Stimulated activated CD4-positive, alpha-beta T cell treated with anti-CD3 and anti-CD28 coated beads, Interleukin-1b, Interleukin-23, amount 100 ng/mL, for 4 hours (primary cell): ENCODE data around the gene NUFIP1.
"Not testable (repeated sequence)": the region's sequence is repeated elsewhere in the genome, so short reads cannot be mapped to it uniquely, and the experiment has no call there.

Experiments used
- DNase-seq, 2 donors: peaks; one replicate each; pipeline ENCODE4 v3.0.0-alpha.2; 2020; ENCODE audit warnings: low read depth in 2 of 2

The NUFIP1 gene

DNA sequence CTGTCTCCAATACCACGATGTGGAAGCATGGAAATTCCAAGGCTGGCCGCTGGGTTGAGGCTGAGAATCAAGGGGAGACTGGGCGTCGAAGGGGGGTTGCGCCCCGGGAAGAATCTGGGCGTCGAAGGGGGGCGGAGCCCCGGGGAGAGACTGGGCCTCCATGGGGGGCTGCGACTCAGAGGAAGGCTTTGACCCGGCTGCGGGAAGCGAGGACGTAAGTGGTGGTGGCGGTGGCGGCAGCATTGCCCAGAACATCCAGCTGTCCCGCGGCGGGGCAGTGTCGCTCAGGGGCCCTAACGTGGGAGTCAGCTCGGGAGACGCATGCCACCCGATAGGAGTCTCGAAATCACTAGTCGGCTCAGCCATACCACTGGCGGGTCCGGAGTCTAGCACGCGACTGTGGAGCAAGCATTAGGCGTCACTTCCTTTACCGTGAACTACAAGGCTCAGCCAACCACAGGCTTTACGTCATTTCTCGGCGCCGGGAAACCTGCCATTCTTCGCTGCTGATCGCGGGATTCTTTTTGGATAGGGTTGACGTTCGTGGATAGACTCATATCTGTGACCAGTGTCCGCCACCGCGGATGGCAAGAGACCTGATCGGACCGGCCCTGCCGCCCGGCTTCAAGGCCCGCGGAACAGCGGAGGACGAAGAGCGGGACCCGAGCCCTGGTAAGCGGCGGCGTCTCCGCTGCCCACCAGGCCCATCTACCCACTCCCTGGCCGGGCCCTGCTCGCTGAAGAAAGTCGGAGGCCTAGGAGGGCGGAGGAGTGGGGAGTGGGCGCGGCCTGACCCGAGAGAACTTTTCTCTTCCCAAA, at the start of gene NUFIP1, which contains the start of gene GPALPP1:
TSS of gene NUFIP1 (minus strand) at position 401 of the 819 bp plus-strand sequence. CDS start at position 366, 35 bp downstream.
TSS of gene GPALPP1 (plus strand) at position 468 of the 819 bp plus-strand sequence. CDS start at position 585, 117 bp downstream.
- DNase-seq = peak; percentile 82 to 84

DNA sequence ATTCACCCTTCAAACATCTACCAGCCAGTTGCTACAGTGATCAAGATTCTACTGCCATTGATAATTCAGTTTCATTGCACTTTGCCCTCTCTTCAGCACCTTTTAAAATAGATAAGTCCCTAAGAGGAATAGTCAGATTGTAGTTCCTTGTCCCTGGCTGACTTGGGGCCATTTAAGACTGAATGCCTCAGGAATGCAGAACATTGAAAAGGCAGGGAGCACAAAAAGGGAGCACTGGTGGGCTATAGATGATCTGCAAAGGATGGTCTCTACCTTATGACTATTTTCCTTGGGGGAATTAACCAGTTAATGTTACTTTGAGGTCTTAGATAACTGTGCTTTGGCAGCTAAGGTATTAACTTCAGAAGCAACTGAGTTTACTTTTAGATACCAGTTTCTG, 46.9 kb upstream of the NUFIP1 start:
- DNase-seq = no peak

DNA sequence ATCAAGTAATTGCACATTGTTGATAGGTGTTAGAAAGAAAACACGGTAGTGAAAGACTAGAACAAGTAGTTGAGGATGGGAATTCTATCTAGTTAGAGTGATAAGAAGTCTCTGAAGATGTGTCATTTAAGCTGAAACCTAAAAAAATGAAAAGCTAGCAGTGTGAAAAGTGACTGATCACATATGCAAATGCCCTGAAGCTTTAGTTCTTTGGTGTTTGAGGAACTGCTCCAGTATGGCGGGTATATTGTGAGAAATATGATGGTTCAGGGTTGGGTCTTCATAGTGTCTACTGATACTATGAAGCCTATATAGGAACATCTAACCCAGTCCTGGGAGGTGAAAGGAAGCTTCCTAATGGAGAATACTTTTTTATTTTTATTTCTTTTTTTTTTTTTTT, 45.1 kb upstream of the NUFIP1 start:
- DNase-seq = no peak

DNA sequence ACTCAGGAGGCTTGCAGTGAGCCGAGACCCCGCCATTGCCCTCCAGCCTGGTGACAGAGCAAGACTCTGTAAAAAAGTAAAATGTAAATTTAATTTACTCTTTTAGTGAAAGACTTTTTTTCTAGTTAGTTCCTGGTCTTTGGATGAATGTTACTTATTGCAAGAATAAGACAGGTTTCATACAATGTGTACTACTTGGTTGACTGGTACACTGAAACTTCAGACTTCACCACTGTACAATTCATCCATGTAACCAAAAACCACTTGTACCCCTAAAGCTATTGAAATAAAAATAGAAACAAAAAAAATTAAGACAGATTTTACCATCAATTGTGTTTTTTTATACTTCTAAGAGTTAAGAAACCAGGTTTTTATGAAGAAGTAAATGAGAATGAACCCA, 35.6 kb upstream of the NUFIP1 start:
- no peak for DNase-seq

DNA sequence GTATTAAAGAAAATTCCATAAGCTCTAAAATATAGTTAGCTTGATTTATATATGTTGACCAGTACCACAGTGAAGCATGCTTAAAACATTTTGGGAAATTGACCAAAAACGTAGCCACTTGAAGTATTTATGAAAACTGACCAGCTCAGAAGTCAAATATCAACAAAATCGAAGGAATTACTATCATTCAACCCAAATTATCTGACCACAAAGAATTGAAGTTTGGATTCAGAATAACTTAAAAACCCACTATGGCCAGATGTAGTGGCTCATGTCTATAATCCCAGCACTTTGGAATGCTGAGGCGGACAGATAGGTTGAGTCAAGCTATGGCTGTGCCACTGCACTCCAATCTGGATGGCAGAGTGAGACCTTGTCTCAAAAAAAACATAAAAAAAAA, 32.0 kb upstream of the NUFIP1 start:
- no peak for DNase-seq

DNA sequence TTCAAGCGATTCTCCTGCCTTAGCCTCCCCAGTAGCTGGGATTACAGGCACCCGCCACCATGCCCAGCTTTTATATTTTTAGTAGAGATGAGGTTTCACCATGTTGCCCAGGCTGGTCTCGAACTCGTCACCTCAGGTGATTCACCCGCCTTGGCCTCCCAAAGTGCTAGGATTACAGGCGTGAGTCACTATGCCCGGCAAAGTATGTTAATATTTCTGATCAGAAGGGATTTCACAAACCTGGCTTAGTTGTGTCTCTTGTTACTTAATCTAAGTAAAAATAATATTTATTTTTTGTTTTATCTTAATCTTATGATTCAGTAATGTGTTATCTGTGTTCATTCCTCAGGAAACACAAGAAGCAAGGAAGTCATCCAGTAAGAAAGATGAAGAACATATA, 30.7 kb upstream of the NUFIP1 start:
- not testable (repeated sequence) for DNase-seq

DNA sequence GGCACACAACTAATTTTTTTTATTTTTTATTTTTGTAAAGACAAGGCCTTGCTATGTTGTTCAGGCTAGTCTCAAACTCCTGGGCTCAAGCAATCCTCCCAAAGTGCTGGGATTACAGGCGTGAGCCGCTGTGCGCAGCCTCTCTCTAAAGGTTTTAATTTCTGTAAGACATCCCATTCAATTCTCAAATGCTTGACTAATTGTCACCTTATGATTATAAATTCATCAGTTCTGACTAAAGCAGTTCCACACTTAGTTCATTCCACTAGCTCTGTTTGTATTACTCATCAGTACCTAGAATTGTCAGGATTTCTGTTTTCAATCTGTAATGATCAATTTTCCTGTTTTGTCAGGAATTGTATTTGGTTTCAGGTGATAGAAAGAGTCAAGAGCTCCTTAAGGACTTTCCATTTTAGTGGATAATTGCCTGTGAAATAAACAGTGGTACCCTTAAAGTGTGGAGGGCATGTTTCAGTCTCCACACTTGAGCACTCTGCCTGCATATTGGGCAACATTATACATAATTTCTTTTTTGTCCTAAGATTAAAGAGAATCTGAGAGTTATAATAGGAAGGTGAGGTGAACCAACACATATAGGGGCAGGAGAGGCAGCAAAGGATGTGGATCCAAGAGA, 27.6 kb upstream of the NUFIP1 start:
- no peak for DNase-seq

DNA sequence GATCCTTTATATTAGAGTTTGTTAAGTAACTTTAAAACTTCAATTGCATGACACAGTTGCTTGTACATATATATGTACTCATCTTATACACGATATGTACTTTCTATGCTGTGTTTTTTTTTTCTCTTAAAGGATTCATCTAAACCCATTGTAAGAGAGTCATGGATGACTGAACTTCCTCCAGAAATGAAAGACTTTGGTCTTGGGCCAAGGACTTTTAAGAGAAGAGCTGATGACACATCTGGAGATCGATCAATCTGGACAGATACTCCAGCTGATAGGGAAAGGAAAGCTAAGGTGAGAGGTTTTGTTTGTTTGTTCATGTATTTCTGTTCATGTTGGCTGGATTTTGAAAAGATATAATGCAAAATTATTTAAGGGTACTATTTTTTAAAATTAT, 26.0 kb upstream of the NUFIP1 start:
- no peak for DNase-seq

DNA sequence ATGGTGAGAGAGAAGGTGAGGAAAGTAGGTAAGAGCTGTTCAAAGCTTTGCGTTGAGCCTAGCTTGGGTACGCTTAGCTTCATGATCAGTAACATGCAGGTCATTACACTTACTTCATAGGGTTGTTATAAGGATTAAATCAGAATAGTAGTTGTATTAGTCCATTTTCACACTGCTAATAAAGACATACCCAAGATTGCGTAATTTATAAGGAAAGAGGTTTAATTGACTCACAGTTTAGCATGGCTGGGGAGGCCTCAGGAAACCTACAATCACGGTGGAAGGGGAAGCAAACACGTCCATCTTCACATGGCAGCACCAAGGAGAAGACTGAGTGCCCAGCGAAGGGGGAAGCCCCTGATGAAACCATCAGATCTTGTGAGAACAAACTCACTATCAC, 21.9 kb upstream of the NUFIP1 start:
- no peak for DNase-seq

DNA sequence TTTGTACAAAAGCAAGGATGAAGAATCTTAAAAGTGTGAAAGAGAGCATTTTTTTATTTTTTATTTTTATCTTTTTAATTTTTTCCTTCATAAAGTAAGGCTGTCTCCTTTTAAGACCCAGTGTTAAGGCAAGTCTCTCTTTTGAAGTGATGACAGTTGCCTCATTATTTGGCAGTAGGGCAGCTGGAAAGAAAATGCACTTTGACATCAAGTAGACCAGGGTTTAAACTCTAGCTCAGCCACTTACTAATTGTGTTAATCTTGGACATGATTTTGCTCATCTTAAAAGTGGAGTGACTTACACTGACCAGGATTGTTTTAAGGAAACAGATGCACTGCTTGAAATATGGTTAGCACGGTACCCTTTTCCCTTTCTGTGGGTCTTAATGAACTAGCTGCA, 18.6 kb upstream of the NUFIP1 start:
- no peak for DNase-seq

DNA sequence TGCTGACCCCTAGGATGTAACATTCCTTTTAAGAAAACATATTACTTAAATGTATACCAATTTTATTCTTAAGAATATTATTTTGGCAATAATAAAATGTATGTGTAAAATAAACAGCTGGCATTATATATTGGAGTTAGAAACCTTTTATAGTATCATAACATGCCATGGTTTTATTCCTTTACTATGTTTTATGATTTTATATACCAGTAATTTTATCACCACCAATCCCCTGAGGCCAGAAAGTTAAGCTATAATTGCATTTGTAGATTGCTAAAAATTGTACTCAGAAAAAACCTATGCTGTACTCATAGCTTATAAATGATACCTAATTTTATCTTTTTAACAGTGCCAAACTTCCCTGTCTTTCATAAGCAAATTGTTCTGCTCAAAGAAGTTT, 18.0 kb upstream of the NUFIP1 start:
- DNase-seq = no peak

DNA sequence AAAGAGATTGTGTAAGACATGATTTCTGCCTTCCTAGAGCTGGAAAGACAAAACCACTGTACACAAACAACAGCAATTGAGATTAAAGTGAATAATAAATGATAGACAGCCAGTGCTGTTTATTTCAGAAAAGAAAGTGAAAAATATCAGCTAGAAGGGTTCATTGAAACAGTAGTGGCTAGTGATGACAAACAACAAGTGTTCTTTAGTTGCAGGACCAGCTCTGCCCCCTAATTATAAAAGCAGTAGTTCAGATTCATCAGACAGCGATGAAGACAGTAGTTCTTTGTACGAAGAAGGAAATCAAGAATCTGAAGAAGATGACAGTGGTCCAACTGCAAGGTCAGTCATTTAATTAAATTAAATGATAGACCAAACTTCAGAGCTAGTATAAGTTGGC, 14.8 kb upstream of the NUFIP1 start:
- no peak for DNase-seq

DNA sequence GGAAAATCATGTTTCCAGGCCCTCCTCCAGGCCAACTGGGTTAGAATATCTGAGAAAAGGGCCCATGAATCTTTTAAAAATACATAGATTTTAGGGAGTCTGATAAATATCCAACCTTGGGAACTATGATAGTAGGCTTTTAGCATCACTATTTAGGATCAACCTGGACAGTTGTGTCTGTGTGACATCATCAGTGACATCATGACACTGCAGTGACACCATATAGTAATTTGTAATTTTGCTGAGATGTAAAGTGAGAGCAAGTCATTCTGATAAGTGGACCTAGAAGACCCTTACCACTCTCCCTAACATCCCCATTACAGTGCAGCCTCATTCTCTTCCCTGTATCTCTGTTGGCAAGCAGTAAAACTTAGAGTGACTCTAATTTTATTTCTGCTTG, 14.1 kb upstream of the NUFIP1 start:
- no peak for DNase-seq

DNA sequence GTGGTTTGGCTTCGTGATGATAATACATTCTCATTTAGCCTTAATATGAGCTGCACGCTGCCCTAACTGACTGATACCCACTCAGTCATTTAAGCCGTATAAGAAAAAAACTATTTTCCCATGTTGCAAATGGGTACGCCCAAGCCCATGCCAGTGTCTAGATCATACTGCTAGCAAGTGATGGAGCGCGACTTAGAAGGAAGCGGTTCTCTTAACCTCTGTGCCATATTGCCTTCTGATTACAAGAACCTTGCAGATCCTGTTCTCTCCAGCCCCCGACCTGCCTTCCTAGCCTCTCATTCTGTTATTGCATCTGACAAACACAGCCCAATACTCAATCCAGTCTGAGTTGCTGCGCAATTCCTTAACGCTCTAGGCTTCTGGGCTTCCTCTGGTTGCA, 670 bp upstream of the NUFIP1 start:
- DNase-seq = no peak

DNA sequence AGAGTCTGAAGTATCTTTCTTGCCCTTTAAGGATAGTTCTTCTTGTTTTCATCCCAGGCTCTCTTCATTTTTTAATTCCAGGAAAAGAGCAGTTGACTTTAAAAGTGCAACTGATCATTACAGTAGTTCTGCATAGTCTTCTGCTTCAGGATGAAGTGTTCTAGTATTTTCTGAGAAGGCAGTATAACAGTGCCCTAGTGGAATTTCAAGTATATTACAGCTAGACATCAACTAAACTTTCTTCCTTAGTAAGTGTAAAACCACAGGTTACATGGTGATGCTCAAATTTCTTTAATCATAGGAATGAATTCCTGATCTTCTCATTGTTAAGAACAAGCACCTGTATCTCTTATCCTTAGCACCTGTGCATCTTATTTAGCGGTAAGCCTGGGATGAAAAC, 10.9 kb downstream of the NUFIP1 start:
- no peak for DNase-seq

DNA sequence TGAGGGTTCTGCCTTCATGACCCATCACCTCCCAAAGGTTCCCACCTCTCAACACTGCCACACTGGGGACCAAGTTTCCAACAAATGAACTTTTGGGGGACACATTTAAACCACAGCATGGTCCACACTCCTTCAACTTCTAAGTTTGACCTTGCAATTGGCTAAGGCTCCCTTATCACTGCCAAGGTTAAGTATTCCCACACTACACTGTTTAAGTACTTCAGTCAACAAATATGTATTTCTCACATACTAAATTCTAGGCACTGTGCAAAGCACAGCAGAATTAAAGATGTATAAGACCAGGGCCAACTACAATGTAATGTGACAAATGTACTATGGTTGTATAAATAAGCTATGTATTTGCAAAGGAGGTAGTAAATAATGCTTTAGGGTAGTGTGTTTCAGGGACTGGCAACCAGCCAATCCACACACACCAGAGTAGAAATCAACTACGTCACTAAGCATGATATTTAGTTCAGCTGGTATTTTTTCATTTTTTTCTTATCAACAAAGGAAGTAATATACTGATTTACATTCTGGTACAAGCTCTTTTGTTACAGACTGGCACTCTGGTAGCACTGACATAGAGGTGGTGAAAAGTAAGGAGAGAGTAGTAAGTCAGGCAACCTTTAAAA, 12.2 kb downstream of the NUFIP1 start:
- DNase-seq = no peak

DNA sequence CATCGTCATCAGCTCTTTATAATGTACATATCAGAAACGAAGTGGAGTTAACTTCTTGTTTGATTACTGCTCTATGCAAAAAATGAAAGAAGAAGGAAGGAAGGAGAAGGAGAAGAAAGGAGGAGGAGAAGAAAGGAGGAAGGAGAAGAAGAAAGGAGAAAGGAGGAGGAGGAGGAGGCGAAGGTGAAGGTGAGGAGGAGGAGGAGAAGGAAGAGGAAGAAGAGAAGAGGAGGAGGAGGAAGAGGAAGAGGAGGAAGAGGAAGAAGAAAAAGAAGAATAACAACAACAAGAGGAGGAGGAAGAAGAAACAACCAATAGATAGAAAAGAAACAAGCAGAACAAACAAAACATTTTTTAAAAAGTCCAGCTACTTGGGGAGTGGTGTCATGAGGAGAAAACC, 13.1 kb downstream of the NUFIP1 start:
- DNase-seq = no peak

DNA sequence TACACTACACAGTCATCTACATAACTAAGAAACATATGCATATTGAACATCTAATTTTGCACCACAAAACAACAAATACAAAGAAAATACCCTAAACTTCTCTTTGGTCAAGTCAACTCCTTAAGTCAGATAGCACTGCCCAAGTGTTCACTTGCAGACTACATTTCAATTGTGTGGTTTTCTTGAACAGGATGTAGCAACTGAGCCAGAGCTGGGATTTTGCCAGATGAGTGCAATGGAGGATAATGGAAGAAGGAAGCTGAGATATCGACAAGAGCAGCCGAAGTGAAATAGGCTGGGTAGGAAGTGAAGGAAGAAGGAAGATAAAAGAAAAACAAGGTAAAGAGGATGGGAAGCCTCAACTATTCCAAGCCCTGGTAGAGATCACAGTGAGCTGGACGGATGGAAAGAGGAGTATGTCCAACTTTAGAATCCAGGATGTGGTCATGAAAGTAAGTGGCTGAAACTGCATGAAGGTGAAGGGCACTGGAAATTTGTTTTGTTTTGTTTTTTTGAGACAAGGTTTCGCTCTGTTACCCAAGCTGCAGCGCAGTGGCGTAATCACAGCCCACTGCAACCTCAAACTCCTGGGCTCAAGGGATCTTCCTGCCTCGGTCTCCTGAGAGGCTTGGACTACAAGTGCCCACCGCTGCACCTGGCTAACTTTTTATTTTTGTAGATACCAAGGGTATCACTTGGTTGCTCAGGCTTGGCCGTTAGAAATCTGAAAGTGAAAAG, 15.0 kb downstream of the NUFIP1 start:
- DNase-seq = no peak

DNA sequence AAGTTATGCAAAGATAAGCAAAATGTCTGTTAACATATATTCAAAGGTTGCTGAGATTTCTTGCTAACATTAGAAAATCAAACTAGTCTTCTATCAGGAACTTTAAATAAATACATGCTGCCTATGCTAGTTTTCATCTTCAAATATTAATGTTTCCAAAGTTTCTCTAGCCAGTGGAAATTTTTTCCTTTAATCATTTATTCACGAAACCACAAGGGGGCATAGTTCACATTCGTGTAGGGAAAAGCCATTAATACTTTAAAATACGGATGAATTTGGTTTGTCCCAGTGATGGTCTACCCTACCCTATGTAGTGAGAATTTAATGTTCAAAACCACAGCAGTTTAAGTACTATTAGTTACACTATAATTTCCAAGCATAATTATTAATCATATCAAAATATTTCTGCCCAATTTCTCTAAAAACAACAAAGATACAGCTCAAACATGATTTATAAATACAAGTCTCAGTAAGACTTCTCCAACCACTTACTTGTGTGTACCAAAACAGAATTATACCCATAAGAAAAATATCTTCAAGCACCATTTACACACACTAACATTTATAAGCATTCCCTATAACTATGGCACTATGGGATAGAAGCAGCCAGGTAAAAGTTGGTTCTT, 16.2 kb downstream of the NUFIP1 start:
- no peak for DNase-seq

DNA sequence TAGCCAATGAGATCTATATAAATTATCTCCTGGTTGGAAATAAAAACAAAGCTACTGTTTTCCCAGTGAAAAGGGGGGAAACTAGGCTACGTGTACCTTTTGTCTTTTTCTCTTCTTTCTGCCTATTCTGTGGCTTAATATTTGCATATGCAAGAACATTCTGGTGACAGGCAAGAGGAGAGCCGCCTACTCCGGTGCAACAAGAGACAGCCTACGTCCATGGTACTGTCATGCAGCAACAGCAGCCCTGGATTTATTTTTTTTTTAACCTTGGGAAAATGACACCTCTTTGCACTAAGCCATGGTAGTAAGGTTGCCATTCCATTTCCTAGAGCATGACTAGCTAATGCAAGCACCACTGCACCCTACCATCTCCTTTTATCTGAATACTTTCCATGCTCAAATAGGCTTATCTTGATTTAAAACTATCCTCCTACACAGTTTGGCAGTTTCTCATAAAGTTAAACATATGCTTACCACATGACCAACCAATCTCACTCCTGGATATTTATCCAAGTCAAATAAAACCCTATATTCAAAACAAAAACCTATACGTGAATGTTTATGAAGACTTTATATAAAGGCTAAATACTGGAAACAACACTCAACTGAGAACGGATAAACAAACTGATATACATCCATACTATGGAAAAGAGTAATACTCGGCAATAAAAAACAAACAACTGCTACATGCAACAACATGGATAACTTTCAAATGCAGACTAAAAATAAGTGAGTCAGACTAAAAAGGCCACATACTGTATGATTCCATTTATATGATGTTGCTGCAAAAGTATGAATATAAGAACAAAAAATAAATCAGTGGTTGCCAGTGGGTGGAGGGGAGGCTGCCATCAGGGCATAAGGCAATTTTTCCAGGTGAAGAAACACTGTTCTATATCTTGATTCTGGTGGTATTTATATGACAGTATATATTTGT, 17.3 kb downstream of the NUFIP1 start:
- DNase-seq = no peak
